NCI-H2227 (cell line): ENCODE data around the gene DBNDD1.

Source experiments
- DNase-seq: peaks from one replicate; lab custom pipeline; 2025; ENCODE audit not compliant: unreplicated experiment; lab: John Stamatoyannopoulos, UW

DBNDD1 gene

GRCh38 chr16:90037276-90037675, 18.0 kb upstream of the DBNDD1 start:
- DNase-seq: no peak

GRCh38 chr16:90035902-90036301, 16.6 kb upstream of the DBNDD1 start:
- DNase-seq: no peak

GRCh38 chr16:90034504-90034903, 15.2 kb upstream of the DBNDD1 start:
- DNase-seq: no peak

- DNase-seq: no peak
Measured at GRCh38 chr16:90033387-90033786, 14.1 kb upstream of the DBNDD1 start.

- no peak for DNase-seq
Measured at GRCh38 chr16:90032674-90033331, 13.5 kb upstream of the DBNDD1 start.

- DNase-seq: no peak
Measured at GRCh38 chr16:90031931-90032673, 12.8 kb upstream of the DBNDD1 start.

GRCh38 chr16:90031186-90031930, 12.1 kb upstream of the DBNDD1 start:
- DNase-seq: no peak

GRCh38 chr16:90028985-90029384, 9.7 kb upstream of the DBNDD1 start:
- no peak for DNase-seq

GRCh38 chr16:90027611-90028010, 8.4 kb upstream of the DBNDD1 start:
- DNase-seq: no peak

- DNase-seq: no peak
Measured at GRCh38 chr16:90026135-90026534, 6.9 kb upstream of the DBNDD1 start.

GRCh38 chr16:90023078-90023447, 3.8 kb upstream of the DBNDD1 start:
- no peak for DNase-seq

GRCh38 chr16:90022209-90023077, 3.2 kb upstream of the DBNDD1 start:
- peak; percentile 93 for DNase-seq

- DNase-seq: peak; percentile 26
Measured at GRCh38 chr16:90020838-90021382, 1.7 kb upstream of the DBNDD1 start.

GRCh38 chr16:90020260-90020837, 1.1 kb upstream of the DBNDD1 start:
- DNase-seq: peak; percentile 39

GRCh38 chr16:90019543-90020259, 445 bp upstream of the DBNDD1 start:
- peak; percentile 75 for DNase-seq

GRCh38 chr16:90018297-90018651, 982 bp downstream of the DBNDD1 start:
- no peak for DNase-seq

GRCh38 chr16:90016339-90016950, 2.8 kb downstream of the DBNDD1 start:
- no peak for DNase-seq

GRCh38 chr16:90015586-90016338, 3.5 kb downstream of the DBNDD1 start:
- DNase-seq: no peak
